Natural killer cell (primary cell): ENCODE results near the gene FGGY. TPM values are rescaled to one million over a fixed set of nuclear protein-coding genes. Genes with fewer than 3 reads are reported as not detected.
"Not testable (repeated sequence)": the region's sequence is repeated elsewhere in the genome, so short reads cannot be mapped to it uniquely, and the experiment has no call there.

Source experiments
- ATAC-seq, 3 donors: fragments of 150-1000 bp in 2 of 3; fragments of 200-7000 bp in 1 of 3; cut with Tn5 transposase; 1 replicate in 1 of 3; 2 replicates in 2 of 3; pipeline ENCODE4 v1.10.0; 2021; ENCODE audit warnings: mild to moderate bottlenecking in 2 of 3, moderate library complexity in 2 of 3
- DNase-seq, 2 donors: peaks; one replicate each; pipeline versions ENCODE4 v3.0.0 to v3.0.0-alpha.2; 2013 to 2021; ENCODE audit warnings: mixed read lengths in 1 of 2
- H3K27ac ChIP-seq: one replicate; pipeline ENCODE4 v1.5.1; 2013; ENCODE audit warnings: mild to moderate bottlenecking, low read length
- H3K27me3 ChIP-seq: one replicate; pipeline ENCODE4 v1.6.1; 2013; ENCODE audit warnings: low read length; ENCODE audit not compliant: control insufficient read depth, insufficient read depth
- H3K36me3 ChIP-seq: one replicate; pipeline ENCODE4 v1.6.1; 2013; ENCODE audit warnings: low read length; ENCODE audit not compliant: control insufficient read depth, insufficient read depth
- H3K4me1 ChIP-seq: one replicate; pipeline ENCODE4 v1.6.1; 2013; ENCODE audit warnings: low read length; ENCODE audit not compliant: control insufficient read depth, insufficient read depth
- H3K4me3 ChIP-seq: one replicate; pipeline ENCODE4 v1.5.1; 2013; ENCODE audit warnings: low read length
- H3K9me3 ChIP-seq: one replicate; pipeline ENCODE4 v1.6.1; 2013; ENCODE audit warnings: low read length; ENCODE audit not compliant: control insufficient read depth, insufficient read depth
- H3K27ac Mint-ChIP-seq, 2 donors: one replicate each; pipeline ENCODE4 v1.8.0; 2022; ENCODE audit warnings: mild to moderate bottlenecking in 2 of 2, mixed read lengths in 2 of 2, moderate library complexity in 1 of 2
- H3K27me3 Mint-ChIP-seq, 2 donors: one replicate each; pipeline ENCODE4 v1.8.0; 2022; ENCODE audit warnings: low read depth in 2 of 2, mixed read lengths in 2 of 2
- H3K36me3 Mint-ChIP-seq: one replicate; pipeline ENCODE4 v1.8.0; 2022; ENCODE audit warnings: mixed read lengths
- H3K4me1 Mint-ChIP-seq, 2 donors: one replicate each; pipeline ENCODE4 v1.8.0; 2022; ENCODE audit warnings: mixed read lengths in 2 of 2
- H3K4me3 Mint-ChIP-seq: one replicate; pipeline ENCODE4 v1.8.0; 2022; ENCODE audit warnings: mild to moderate bottlenecking, moderate library complexity, mixed read lengths
- H3K9me3 Mint-ChIP-seq, 2 donors: one replicate each; pipeline ENCODE4 v1.8.0; 2022; ENCODE audit warnings: mixed read lengths in 2 of 2
- CTCF ChIP-seq: fragments of 200-600 bp; IDR thresholded peaks from one replicate; pipeline ENCODE4 v1.8.0; 2022; ENCODE audit warnings: antibody characterized with exemption
- WGBS: methylation state at CpG from one replicate; pipeline ENCODE4 v1.1.7; 2013; ENCODE audit warnings: missing lambda C conversion rate; ENCODE audit not compliant: insufficient coverage; 5-methylcytosine and 5-hydroxymethylcytosine counted together
- intact Hi-C: fragments of 100-400 bp; cut with micrococcal nuclease; formaldehyde crosslinking; loops from one replicate; pipeline ENCODE4 v1.14.2; 2022
- total RNA-seq, 4 donors: library from RNA; stranded (reverse); fragments of 120-200 nt in 1 of 4; gene quantifications; one replicate each; pipeline versions ENCODE4 v1.2.3 to v1.2.4, GENCODE V29; 2013 to 2022

Gene FGGY
- total RNA-seq, 3 donors from 2014 or later (not counting 1 experiment from before 2014, with no cell fraction given) = 21.8 to 31.5 (median 21.8) TPM

GRCh38 chr1:59494145-59494833 lies 197.4 kb downstream of the FGGY start:
- Histone ChIP-seq H3K27ac (no peak overlapping the region), H3K36me3 (no peaks in the 10 kb centered on the region), H3K27me3 (no peaks in the 10 kb centered on the region), H3K4me3 (no peak overlapping the region), H3K9me3 (no peaks in the 10 kb centered on the region), H3K4me1 (no peaks in the 10 kb centered on the region)
- Mint-ChIP-seq H3K9me3 (no peaks in the 10 kb centered on the region), H3K27ac (no peak overlapping the region), H3K27me3 (peaks cover 2 to 8% of the 10 kb centered on the region in 2 donors), H3K4me3 (no peak overlapping the region), H3K4me1 (peaks cover 0 to 6% of the 10 kb centered on the region in 2 donors), H3K36me3 (no peaks in the 10 kb centered on the region)
- DNase-seq = no peak
- ATAC-seq = no peak
- TF ChIP-seq CTCF = no peak
- intact Hi-C loops = no loop called here

GRCh38 chr1:59496156-59496555 lies 199.3 kb downstream of the FGGY start:
- H3K27me3 ChIP-seq, H3K27ac Mint-ChIP-seq, H3K36me3 ChIP-seq, H3K9me3 Mint-ChIP-seq, H3K9me3 ChIP-seq, H3K4me1 Mint-ChIP-seq, H3K36me3 Mint-ChIP-seq, H3K27ac ChIP-seq, H3K4me3 Mint-ChIP-seq, H3K27me3 Mint-ChIP-seq, DNase-seq, H3K4me1 ChIP-seq, intact Hi-C loops, ATAC-seq, H3K4me3 ChIP-seq: not testable (repeated sequence)
- 100% methylated on average over 1 of the region's 2 CpGs for WGBS

- ATAC-seq = no peak
- no peak overlapping the region for H3K27ac Mint-ChIP-seq
- intact Hi-C loops = no loop called here
- no peak overlapping the region for H3K27ac ChIP-seq
- H3K36me3 ChIP-seq = no peaks in the 10 kb centered on the region
- TF ChIP-seq CTCF = no peak
- no peaks in the 10 kb centered on the region for H3K4me1 ChIP-seq
- no peak for DNase-seq
- no peak overlapping the region for H3K4me3 ChIP-seq
- no peaks in the 10 kb centered on the region for H3K36me3 Mint-ChIP-seq
- H3K9me3 ChIP-seq = no peaks in the 10 kb centered on the region
- H3K27me3 Mint-ChIP-seq = no peaks in the 10 kb centered on the region
- 82% methylated on average over 7 of the region's 7 CpGs for WGBS
- H3K9me3 Mint-ChIP-seq = no peaks in the 10 kb centered on the region
- peaks cover 0 to 6% of the 10 kb centered on the region in 2 donors for H3K4me1 Mint-ChIP-seq
- no peak overlapping the region for H3K4me3 Mint-ChIP-seq
- H3K27me3 ChIP-seq = no peaks in the 10 kb centered on the region
Measured at GRCh38 chr1:59497616-59498015, 200.7 kb downstream of the FGGY start.

GRCh38 chr1:59498640-59499039 lies 201.7 kb downstream of the FGGY start:
- TF ChIP-seq CTCF = no peak
- no peaks in the 10 kb centered on the region for H3K27me3 ChIP-seq
- H3K27ac Mint-ChIP-seq = no peak overlapping the region
- WGBS = 85% methylated on average over 3 of the region's 4 CpGs
- no peaks in the 10 kb centered on the region for H3K9me3 ChIP-seq
- ATAC-seq (no peak), DNase-seq (no peak)
- H3K4me3 Mint-ChIP-seq = no peak overlapping the region
- no peak overlapping the region for H3K4me3 ChIP-seq
- H3K36me3 Mint-ChIP-seq = no peaks in the 10 kb centered on the region
- no peaks in the 10 kb centered on the region for H3K9me3 Mint-ChIP-seq
- peaks cover 0 to 6% of the 10 kb centered on the region in 2 donors for H3K4me1 Mint-ChIP-seq
- intact Hi-C loops = no loop called here
- H3K27me3 Mint-ChIP-seq = no peaks in the 10 kb centered on the region
- H3K4me1 ChIP-seq = no peaks in the 10 kb centered on the region
- no peaks in the 10 kb centered on the region for H3K36me3 ChIP-seq
- H3K27ac ChIP-seq = no peak overlapping the region
